ENCODE data around the gene TAF4.
"Not testable (repeated sequence)": the region's sequence is repeated elsewhere in the genome, so short reads cannot be mapped to it uniquely, and the experiment has no call there.

TAF4 gene

DNA sequence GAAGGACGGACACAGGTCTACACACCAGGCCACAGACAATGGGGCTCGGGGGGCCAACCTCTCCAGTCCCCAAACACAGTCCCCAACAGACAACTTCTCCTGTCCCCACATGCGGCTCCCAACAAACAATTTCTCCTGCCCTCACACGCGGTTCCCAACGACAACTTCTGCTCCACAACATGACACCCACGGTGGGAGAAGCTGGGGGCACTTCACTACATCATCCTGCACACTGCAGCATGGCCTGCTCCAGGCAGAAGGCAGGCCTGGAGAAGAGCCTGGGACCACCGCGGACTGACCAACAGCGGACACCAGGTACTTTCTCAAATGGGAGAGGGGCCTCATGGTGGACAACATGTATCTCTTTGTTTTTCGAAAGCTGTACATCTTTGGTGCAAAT, 6.7 kb downstream of the TAF4 start:
- DNase-seq (ENCODE audit: low read depth, low spot score) = no peak

DNA sequence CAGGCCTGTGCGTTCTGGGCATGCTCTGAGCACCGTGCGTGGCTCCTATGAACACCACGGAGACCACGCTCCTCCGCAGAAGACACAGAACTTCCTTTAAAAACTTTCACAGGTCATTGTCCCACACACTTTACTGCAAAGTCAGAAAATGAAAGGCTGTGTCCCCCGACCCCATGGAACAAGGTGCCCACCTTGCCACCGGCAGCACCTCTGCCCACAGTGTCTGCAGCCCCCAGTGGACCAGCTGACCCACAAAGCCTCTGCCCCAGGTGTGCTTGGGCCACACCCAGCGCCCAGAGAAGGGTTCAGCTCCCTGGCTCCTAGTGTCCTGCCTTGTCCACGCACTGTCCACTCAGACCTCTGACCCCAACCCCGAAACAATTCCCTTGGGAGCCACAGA, 8.7 kb downstream of the TAF4 start:
- no peak for DNase-seq (ENCODE audit: low read depth, low spot score)

DNA sequence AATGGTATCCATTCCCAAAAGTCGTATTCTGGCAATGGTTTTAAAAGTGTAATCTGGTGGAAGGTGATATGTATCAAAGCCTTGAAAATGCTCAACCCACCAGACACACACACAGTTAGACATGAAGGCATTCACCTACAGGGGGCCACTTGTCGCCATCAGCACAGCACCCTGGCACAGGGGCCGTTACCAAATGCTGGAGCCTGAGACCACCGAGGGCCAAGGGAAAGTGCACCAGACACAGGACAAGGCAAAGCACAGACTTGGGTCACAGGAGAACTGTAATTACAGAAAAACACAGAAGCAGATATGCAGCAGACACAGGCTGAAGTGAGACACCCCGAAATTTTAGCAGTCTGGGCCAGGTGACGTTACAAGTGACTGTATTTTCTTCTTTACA, 9.3 kb downstream of the TAF4 start:
- DNase-seq (ENCODE audit: low read depth, low spot score) = no peak

DNA sequence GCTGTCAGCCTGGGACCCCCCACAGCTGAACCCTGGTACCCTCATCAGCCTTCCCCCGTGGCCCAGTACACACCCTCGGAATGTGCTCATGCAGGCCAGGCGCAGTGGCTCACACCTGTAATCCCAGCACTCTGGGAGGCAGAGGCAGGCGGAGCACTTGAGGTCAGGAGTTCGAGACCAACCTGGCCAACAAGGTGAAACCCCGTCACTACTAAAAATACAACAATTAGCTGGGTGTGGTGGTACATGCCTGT, 9.9 kb downstream of the TAF4 start:
- DNase-seq (ENCODE audit: low read depth, low spot score) = not testable (repeated sequence)

GRCh38 chr20:62055106-62055861, 10.4 kb downstream of the TAF4 start:
- no peak for DNase-seq (ENCODE audit: low read depth, low spot score)

GRCh38 chr20:62054451-62054953, 11.2 kb downstream of the TAF4 start:
- no peak for DNase-seq (ENCODE audit: low read depth, low spot score)

DNA sequence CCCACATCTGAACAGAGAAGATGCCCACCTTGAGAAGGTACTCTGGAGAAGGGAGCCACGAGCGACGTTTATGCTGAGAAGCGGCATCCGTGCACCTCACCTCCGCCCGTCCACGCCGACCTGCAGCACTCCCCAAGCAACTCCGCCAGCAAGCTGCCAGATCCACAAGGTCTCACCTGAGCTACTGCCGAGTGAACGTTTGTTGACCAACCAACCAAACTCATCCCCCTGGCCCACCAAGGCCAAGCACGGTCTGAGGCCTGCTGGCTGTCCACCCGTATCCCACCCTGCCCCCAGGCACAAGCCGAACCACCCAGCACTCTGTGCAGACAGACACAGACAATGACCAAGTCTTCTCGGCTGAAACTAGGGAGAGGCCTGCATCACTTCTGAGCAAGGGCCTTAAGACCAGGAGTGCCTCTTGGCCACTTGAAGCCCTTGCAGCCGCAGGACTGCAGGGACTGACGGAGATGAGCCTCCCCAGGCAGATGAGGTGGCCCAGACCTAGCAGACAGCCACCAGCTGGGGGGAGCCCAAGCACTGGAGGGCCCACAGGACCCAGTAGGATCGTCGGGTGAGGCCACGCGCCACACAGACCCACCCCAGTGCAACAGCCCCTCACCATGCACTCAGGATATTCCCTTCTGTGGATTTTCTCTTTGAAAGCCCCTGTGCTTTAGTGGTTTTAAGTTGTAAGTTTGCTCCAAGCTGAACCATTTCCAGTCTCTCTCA, 12.1 kb downstream of the TAF4 start:
- no peak for DNase-seq (ENCODE audit: low read depth, low spot score)

- DNase-seq (ENCODE audit: low read depth, low spot score) = no peak
Measured at GRCh38 chr20:62052842-62053464, 12.7 kb downstream of the TAF4 start.

DNA sequence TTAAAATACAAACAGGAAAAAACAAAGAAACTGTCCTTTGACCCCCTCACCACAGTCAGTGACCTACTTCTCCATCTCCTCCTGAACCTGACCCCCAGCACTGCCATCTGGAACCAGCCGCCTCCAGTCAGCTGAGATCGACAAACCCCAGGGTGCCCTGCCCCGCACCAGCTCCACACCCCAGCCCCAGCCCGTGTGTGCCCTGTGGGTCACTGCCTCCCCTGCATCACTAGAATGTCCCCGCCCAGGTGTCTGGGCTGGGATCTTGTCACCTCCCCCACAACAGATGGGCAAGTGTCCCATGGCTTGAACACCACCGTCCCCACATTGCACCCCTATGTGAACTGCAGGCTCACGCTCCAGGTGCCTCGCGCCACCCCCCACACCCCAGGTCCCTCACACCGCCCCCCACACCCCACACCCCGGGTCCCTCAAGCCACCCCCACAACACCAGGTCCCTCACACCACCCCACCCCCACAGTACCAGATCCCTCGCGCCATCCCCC, 13.3 kb downstream of the TAF4 start:
- no peak for DNase-seq (ENCODE audit: low read depth, low spot score)

DNA sequence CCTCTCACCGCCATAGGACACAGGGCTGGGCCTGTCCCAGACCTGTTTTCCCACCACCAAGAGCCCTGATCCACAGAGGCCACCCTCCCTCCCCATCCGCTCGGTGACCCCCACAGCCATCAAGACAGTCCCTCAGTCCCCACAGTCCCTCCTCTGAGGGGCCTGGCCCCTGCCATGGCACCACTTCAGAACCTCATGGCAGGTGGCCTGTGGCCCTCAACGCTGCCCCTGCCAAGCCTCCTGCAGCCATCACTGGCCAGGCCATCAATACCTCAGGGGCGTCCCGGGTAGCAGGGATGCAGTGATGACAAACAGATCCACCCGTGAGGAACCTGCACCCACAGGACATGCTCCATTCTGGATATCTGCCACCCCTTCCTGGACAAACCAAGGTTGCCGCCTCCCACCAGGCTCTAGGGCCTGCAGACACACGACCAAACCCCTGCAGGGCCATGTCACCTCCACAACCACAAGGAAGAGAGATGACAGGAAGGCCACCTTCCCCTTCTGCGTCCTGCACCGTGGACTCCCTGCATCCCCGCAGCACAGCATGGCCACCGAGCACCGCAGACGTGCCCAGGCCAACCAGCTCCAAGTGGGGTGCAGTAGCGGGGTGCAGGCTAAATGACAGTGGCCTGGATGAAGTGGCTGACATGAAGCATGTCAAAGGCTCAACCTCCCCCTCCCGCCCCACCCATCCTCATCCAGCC, 14.0 kb downstream of the TAF4 start:
- DNase-seq (ENCODE audit: low read depth, low spot score) = no peak

DNA sequence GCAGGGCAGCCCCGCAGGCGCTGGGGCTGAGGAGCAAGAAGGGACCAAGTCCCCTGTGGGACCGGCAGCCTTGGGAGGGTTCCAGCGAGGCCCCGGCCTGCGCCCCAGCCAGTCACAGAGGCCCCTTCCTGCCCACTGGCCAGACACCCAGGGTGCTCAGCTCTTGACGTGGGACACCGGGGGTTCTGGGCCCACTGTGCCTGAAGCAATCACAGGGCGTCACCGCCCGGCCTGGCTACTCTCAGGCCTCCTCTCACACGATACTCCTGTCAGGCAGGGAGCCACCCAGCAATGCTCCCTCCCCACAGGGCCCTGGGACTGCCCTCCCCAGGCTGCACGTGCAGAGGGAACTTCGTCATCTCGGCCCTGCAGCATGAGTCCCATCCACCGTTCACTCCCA, 14.5 kb downstream of the TAF4 start:
- no peak for DNase-seq (ENCODE audit: low read depth, low spot score)

- no peak for DNase-seq (ENCODE audit: low read depth, low spot score)
Measured at GRCh38 chr20:62050166-62051120, 15.2 kb downstream of the TAF4 start.

DNA sequence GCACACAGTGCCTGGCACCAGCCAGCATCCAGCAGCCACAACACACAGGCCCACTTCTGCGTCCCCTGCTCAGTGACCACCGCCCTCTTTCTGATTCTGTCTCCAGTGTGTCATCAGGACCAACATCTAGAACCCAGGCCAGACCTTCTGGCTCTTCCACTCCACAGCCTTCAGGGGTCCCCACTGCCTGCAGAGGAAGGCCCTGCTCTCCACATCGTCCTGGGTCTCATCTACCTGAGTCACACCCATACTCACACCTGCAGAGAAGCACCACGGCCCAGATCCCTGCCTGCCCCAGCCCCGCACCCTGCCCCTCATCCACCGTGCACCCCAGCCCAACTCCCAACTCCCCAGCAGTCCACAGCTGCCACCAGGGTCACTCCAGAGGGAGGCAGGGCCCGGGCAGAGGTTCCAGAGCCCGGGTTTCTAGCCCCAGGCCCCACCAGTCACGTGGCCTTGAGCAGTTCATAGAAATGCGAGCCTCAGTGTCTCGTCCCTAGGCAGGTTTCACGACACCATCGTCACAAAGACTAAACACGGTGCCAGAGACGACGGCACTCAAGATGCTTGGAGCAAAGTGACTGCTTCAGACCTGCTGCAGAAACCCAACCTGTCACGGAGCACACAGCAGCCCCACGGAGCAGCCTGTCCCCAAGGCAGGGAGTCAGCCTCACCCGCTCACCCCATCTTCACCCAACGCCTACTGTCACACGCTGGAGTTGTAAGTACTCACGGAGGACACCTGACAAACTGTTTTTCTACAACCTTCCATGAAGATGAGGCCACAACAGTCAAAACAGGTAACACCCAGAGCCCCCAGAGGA, 16.1 kb downstream of the TAF4 start:
- no peak for DNase-seq (ENCODE audit: low read depth, low spot score)

GRCh38 chr20:62048821-62049291, 16.8 kb downstream of the TAF4 start:
- no peak for DNase-seq (ENCODE audit: low read depth, low spot score)

DNA sequence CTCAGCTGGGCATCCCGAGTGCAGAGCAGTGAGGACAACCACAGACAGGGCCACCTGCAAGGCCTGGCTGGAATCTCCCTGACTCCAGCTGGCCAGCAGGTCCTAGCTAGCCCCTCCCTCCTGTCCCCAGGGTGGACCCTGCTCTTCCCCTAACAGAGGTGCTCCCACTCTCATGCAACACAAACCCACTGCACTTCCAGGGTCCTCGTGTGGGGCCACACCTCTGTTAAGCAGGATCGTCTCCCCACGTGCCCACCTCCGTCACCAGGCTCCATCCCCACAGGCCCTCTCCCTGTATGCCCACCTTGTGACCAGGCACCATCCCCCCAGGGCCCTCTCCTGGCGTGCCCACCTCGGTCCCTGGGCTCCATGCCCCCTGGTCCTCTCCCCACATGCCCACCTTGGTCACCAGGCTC, 17.3 kb downstream of the TAF4 start:
- DNase-seq (ENCODE audit: low read depth, low spot score) = no peak

GRCh38 chr20:62047666-62048345, 17.9 kb downstream of the TAF4 start:
- DNase-seq (ENCODE audit: low read depth, low spot score) = no peak

GRCh38 chr20:62046431-62046830, 19.2 kb downstream of the TAF4 start:
- DNase-seq (ENCODE audit: low read depth, low spot score) = no peak

GRCh38 chr20:62045529-62046285, 20.0 kb downstream of the TAF4 start:
- DNase-seq (ENCODE audit: low read depth, low spot score) = no peak

GRCh38 chr20:62045118-62045517, 20.6 kb downstream of the TAF4 start:
- DNase-seq (ENCODE audit: low read depth, low spot score) = no peak
